HEK293 (cell line): ENCODE measurements around the gene MRS2.
A peak's percentile ranks its signal among the peaks of the same experiment; 100 is the strongest.

Source experiments
- CTCF ChIA-PET: fragments of 350-600 bp; formaldehyde crosslinking; extraction: SDS; loops from one replicate; lab custom pipeline; 2021; ENCODE audit warnings: antibody characterized with exemption; lab: Yijun Ruan, JAX
- POLR2A ChIA-PET: fragments of 300-600 bp; formaldehyde crosslinking; extraction: SDS; loops from one replicate; lab custom pipeline; 2020; ENCODE audit warnings: antibody characterized with exemption, inconsistent platforms; lab: Yijun Ruan, JAX
- H3K27ac ChIP-seq: fragments of 200-500 bp; sonication (Bioruptor generic); 2 replicates; pipeline ENCODE4 v1.5.1; 2014; ENCODE audit warnings: low read depth, low read length, control low read depth, inconsistent platforms; ENCODE audit errors: extremely low read depth
- H3K36me3 ChIP-seq, 2 experiments: fragments of 200-500 bp in 1 of 2; sonication (Bioruptor generic) in 1 of 2; 1 replicate in 1 of 2; 2 replicates in 1 of 2; pipeline ENCODE4 v1.5.1; 2014 to 2017; ENCODE audit warnings: inconsistent platforms in 2 of 2, low read length in 2 of 2; ENCODE audit not compliant: control insufficient read depth in 2 of 2, insufficient read depth in 1 of 2
- H3K4me1 ChIP-seq: fragments of 200-500 bp; sonication (Bioruptor generic); 2 replicates; pipeline ENCODE4 v1.5.1; 2014; ENCODE audit warnings: mild to moderate bottlenecking, low read length, inconsistent platforms; ENCODE audit not compliant: control insufficient read depth, insufficient read depth
- H3K4me3 ChIP-seq: 2 replicates; pipeline ENCODE4 v1.5.1; 2011; ENCODE audit warnings: low read depth, mild to moderate bottlenecking, control low read depth, low read length, moderate library complexity
- H3K9me3 ChIP-seq: fragments of 200-500 bp; sonication (Bioruptor generic); 2 replicates; pipeline ENCODE4 v1.5.1; 2014; ENCODE audit warnings: low read depth, low read length, inconsistent platforms; ENCODE audit not compliant: control insufficient read depth, insufficient read depth
- BCL11B ChIP-seq: fragments of 450-650 bp; formaldehyde crosslinking; IDR thresholded peaks from 2 replicates; pipeline ENCODE4 v1.5.1; 2016; ENCODE audit warnings: low read depth, missing biosample characterization, missing genetic modification characterization
- EGR2 ChIP-seq: fragments of 450-650 bp; formaldehyde crosslinking; IDR thresholded peaks from 2 replicates; pipeline ENCODE4 v1.5.1; 2016; ENCODE audit warnings: low read depth, missing biosample characterization, missing genetic modification characterization
- HOXC10 ChIP-seq: sonication (generic); formaldehyde crosslinking; IDR thresholded peaks from 2 replicates; pipeline ENCODE4 v1.8.1; 2023; ENCODE audit warnings: mild to moderate bottlenecking, missing genetic modification reagents
- IKZF3 ChIP-seq: fragments of 450-650 bp; IDR thresholded peaks from 2 replicates; pipeline ENCODE4 v1.5.0; 2018; ENCODE audit warnings: missing biosample characterization, mild to moderate bottlenecking, missing genetic modification characterization, moderate library complexity
- WT1 ChIP-seq: fragments of 450-650 bp; formaldehyde crosslinking; IDR thresholded peaks from 2 replicates; pipeline ENCODE4 v1.5.1; 2016; ENCODE audit warnings: missing biosample characterization, missing genetic modification characterization
- ZBTB49 ChIP-seq: fragments of 450-650 bp; formaldehyde crosslinking; IDR thresholded peaks from 2 replicates; pipeline ENCODE4 v1.5.1; 2016; ENCODE audit warnings: missing biosample characterization, missing genetic modification characterization, low read depth
- ZFHX2 ChIP-seq: fragments of 450-650 bp; formaldehyde crosslinking; conservative IDR thresholded peaks from 2 replicates; pipeline ENCODE4 v1.5.1; 2016; ENCODE audit warnings: missing biosample characterization, missing genetic modification characterization
- ZFP41 ChIP-seq: fragments of 450-650 bp; formaldehyde crosslinking; IDR thresholded peaks from 2 replicates; pipeline ENCODE4 v1.5.1; 2016; ENCODE audit warnings: missing biosample characterization, missing genetic modification characterization, borderline replicate concordance
- ZNF184 ChIP-seq: fragments of 450-650 bp; IDR thresholded peaks from 2 replicates; pipeline ENCODE4 v1.5.1; 2018; ENCODE audit warnings: missing biosample characterization, mild to moderate bottlenecking, missing genetic modification characterization
- ZNF23 ChIP-seq: fragments of 450-650 bp; formaldehyde crosslinking; IDR thresholded peaks from 2 replicates; pipeline ENCODE4 v1.5.1; 2016; ENCODE audit warnings: missing biosample characterization, missing genetic modification characterization, borderline replicate concordance
- ZNF26 ChIP-seq: fragments of 450-650 bp; formaldehyde crosslinking; IDR thresholded peaks from 2 replicates; pipeline ENCODE4 v1.5.1; 2016; ENCODE audit warnings: missing biosample characterization, missing genetic modification characterization
- ZNF302 ChIP-seq: fragments of 450-650 bp; formaldehyde crosslinking; IDR thresholded peaks from 2 replicates; pipeline ENCODE4 v1.5.1; 2016; ENCODE audit warnings: missing biosample characterization, missing genetic modification characterization, low read depth
- ZNF341 ChIP-seq: fragments of 450-650 bp; formaldehyde crosslinking; IDR thresholded peaks from 2 replicates; pipeline ENCODE4; 2016; ENCODE audit warnings: low read depth, missing biosample characterization, missing genetic modification characterization
- ZNF433 ChIP-seq: fragments of 450-650 bp; formaldehyde crosslinking; IDR thresholded peaks from 2 replicates; pipeline ENCODE4 v1.5.1; 2016; ENCODE audit warnings: missing biosample characterization, missing genetic modification characterization, low read depth
- ZNF555 ChIP-seq: fragments of 450-650 bp; formaldehyde crosslinking; conservative IDR thresholded peaks from 2 replicates; pipeline ENCODE4 v1.5.1; 2017; ENCODE audit warnings: missing biosample characterization, mild to moderate bottlenecking, missing genetic modification characterization, inconsistent platforms
- ZNF561 ChIP-seq: fragments of 450-650 bp; IDR thresholded peaks from 2 replicates; pipeline ENCODE4 v1.5.1; 2018; ENCODE audit warnings: missing biosample characterization, missing genetic modification characterization, borderline replicate concordance
- ZNF654 ChIP-seq: fragments of 450-650 bp; formaldehyde crosslinking; IDR thresholded peaks from 2 replicates; pipeline ENCODE4 v1.5.1; 2016; ENCODE audit warnings: low read depth, missing biosample characterization, missing genetic modification characterization
- ZNF830 ChIP-seq: fragments of 450-650 bp; IDR thresholded peaks from 2 replicates; pipeline ENCODE4 v1.5.0; 2018; ENCODE audit warnings: missing biosample characterization, missing genetic modification characterization, low read depth, mild to moderate bottlenecking, moderate library complexity
- TF ChIP-seq, protein P1 (sequence below): fragments of 450-650 bp; formaldehyde crosslinking; conservative IDR thresholded peaks from 2 replicates; pipeline ENCODE4 v1.5.1; 2016; ENCODE audit warnings: low read depth, missing biosample characterization, missing genetic modification characterization
- TF ChIP-seq, protein P2 (sequence below): fragments of 450-650 bp; formaldehyde crosslinking; IDR thresholded peaks from 2 replicates; pipeline ENCODE4 v1.5.1; 2017; ENCODE audit warnings: missing biosample characterization, missing genetic modification characterization

MRS2 gene

DNA sequence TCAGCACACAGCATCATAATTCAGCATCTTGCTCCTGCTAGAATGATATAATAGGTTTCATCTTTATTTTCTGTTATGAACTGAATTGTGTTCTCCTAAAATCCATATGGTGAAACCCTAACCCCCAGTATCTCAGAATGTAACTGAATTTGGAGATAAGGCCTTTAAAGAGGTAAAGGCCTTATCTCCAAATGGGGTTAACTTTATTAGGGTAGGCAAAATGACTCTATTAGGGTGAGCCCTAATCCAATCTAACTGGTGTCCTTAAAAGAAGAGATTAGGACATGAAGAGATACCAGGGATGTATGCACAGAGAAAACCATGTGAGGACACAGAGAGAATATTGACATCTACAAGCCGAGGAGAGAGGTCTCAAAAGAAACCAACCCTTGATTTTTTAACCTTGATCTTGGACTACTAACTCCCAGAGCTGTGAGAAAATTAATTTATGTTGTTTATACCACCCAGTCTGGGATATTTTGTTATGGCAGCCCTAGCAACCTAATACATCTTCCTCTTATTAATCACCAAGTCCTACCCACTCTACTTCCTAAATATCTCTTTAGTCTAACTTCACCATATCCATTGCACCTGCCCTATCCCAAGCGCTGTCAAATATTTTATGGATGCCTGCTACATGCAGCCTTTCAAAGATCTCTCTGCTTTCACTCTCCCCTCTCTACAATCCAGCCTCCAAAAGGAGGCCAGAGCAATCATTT lies 8.5 kb upstream of the MRS2 start (continued):
- no peak for TF ChIP-seq HOXC10
- TF ChIP-seq ZNF23 (tag by site-specific recombination) = no peak

- Histone ChIP-seq H3K27ac (no peak overlapping the region), H3K4me3 (no peak overlapping the region), H3K36me3 (no peaks in the 10 kb centered on the region), H3K4me1 (no peaks in the 10 kb centered on the region), H3K9me3 (no peaks in the 10 kb centered on the region)
- CTCF ChIA-PET = interaction anchor here (2.4 to 3.7 kb wide), 2 partner anchors 112 to 113 kb away, joined by 12 to 33 read pairs; no protein-coding TSS in a partner anchor
- POLR2A ChIA-PET = no interaction called here
- TF ChIP-seq ZFHX2 (tag by site-specific recombination) (peak; percentile 51), ZNF26 (no peak), ZNF654 (tag by site-specific recombination) (no peak), ZNF561 (tag by site-specific recombination) (no peak), EGR2 (tag by site-specific recombination) (peak; percentile 55)
Measured at GRCh38 chr6:24394780-24395437, 7.8 kb upstream of the MRS2 start.

- CTCF ChIA-PET = interaction anchor here (0.7 to 2.4 kb wide), 3 partner anchors 14 to 114 kb away, joined by 3 to 12 read pairs (median 3); no protein-coding TSS in a partner anchor
- POLR2A ChIA-PET = no interaction called here
- H3K9me3 ChIP-seq = no peaks in the 10 kb centered on the region
- TF ChIP-seq ZNF555 (tag by site-specific recombination) (no peak), ZNF341 (tag by site-specific recombination) (no peak), WT1 (tag by site-specific recombination) (no peak), IKZF3 (no peak), ZNF433 (tag by site-specific recombination) (no peak), BCL11B (no peak), ZNF184 (tag by site-specific recombination) (no peak), ZNF830 (tag by site-specific recombination) (no peak), ZBTB49 (tag by site-specific recombination) (no peak), ZNF302 (no peak), ZFP41 (no peak)
- TF ChIP-seq, protein P1, sequence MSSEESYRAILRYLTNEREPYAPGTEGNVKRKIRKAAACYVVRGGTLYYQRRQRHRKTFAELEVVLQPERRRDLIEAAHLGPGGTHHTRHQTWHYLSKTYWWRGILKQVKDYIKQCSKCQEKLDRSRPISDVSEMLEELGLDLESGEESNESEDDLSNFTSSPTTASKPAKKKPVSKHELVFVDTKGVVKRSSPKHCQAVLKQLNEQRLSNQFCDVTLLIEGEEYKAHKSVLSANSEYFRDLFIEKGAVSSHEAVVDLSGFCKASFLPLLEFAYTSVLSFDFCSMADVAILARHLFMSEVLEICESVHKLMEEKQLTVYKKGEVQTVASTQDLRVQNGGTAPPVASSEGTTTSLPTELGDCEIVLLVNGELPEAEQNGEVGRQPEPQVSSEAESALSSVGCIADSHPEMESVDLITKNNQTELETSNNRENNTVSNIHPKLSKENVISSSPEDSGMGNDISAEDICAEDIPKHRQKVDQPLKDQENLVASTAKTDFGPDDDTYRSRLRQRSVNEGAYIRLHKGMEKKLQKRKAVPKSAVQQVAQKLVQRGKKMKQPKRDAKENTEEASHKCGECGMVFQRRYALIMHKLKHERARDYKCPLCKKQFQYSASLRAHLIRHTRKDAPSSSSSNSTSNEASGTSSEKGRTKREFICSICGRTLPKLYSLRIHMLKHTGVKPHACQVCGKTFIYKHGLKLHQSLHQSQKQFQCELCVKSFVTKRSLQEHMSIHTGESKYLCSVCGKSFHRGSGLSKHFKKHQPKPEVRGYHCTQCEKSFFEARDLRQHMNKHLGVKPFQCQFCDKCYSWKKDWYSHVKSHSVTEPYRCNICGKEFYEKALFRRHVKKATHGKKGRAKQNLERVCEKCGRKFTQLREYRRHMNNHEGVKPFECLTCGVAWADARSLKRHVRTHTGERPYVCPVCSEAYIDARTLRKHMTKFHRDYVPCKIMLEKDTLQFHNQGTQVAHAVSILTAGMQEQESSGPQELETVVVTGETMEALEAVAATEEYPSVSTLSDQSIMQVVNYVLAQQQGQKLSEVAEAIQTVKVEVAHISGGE (tag by site-specific recombination) = no peak
- TF ChIP-seq, protein P2, sequence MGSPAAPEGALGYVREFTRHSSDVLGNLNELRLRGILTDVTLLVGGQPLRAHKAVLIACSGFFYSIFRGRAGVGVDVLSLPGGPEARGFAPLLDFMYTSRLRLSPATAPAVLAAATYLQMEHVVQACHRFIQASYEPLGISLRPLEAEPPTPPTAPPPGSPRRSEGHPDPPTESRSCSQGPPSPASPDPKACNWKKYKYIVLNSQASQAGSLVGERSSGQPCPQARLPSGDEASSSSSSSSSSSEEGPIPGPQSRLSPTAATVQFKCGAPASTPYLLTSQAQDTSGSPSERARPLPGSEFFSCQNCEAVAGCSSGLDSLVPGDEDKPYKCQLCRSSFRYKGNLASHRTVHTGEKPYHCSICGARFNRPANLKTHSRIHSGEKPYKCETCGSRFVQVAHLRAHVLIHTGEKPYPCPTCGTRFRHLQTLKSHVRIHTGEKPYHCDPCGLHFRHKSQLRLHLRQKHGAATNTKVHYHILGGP (tag by site-specific recombination) = no peak
- no peaks in the 10 kb centered on the region for H3K4me1 ChIP-seq
- H3K27ac ChIP-seq = no peak overlapping the region
- H3K36me3 ChIP-seq = no peaks in the 10 kb centered on the region
- no peak overlapping the region for H3K4me3 ChIP-seq
Measured at GRCh38 chr6:24396824-24397223, 5.9 kb upstream of the MRS2 start.
